Neural cell (in vitro differentiated cells): ENCODE data around the gene AP1S3.

Experiments used
- EP300 ChIP-seq: fragments of 450-650 bp; conservative IDR thresholded peaks from 2 replicates; pipeline ENCODE4 v1.6.1; 2014; ENCODE audit warnings: antibody characterized with exemption, mild to moderate bottlenecking, moderate library complexity; ENCODE audit not compliant: poor library complexity, severe bottlenecking
- EZH2 ChIP-seq: fragments of 200-600, 300-800 bp; shearing (Covaris generic), sonication (generic); IDR thresholded peaks from 2 replicates; pipeline ENCODE4 v1.6.1; 2014; ENCODE audit warnings: antibody characterized with exemption, low read length, borderline replicate concordance, mild to moderate bottlenecking; ENCODE audit not compliant: insufficient read depth, poor library complexity, severe bottlenecking
- MXI1 ChIP-seq: fragments of 450-650 bp; conservative IDR thresholded peaks from 2 replicates; pipeline ENCODE4 v1.6.1; 2014; ENCODE audit warnings: antibody characterized with exemption, mild to moderate bottlenecking; ENCODE audit not compliant: poor library complexity, severe bottlenecking
- POLR2AphosphoS5 ChIP-seq: IDR thresholded peaks from 2 replicates; pipeline ENCODE4 v1.6.1; 2012
- RAD21 ChIP-seq: fragments of 450-650 bp; conservative IDR thresholded peaks from 2 replicates; pipeline ENCODE4 v1.6.1; 2014; ENCODE audit warnings: antibody characterized with exemption, mild to moderate bottlenecking, moderate library complexity
- SMC3 ChIP-seq: fragments of 450-650 bp; conservative IDR thresholded peaks from 2 replicates; pipeline ENCODE4 v1.6.1; 2014; ENCODE audit warnings: antibody characterized with exemption, mild to moderate bottlenecking, moderate library complexity; ENCODE audit not compliant: poor library complexity
- TAF1 ChIP-seq: IDR thresholded peaks from 2 replicates; pipeline ENCODE4 v1.6.1; 2012; ENCODE audit warnings: low read depth
- TF ChIP-seq, protein P1 (sequence below): fragments of 450-650 bp; IDR thresholded peaks from 2 replicates; pipeline ENCODE4 v1.5.1; 2014; ENCODE audit warnings: antibody characterized with exemption, mild to moderate bottlenecking, moderate library complexity; ENCODE audit not compliant: poor library complexity, severe bottlenecking
- TF ChIP-seq, protein P2 (sequence below): IDR thresholded peaks from 2 replicates; pipeline ENCODE4 v1.6.1; 2012; ENCODE audit warnings: borderline replicate concordance

- TF ChIP-seq, protein P1, sequence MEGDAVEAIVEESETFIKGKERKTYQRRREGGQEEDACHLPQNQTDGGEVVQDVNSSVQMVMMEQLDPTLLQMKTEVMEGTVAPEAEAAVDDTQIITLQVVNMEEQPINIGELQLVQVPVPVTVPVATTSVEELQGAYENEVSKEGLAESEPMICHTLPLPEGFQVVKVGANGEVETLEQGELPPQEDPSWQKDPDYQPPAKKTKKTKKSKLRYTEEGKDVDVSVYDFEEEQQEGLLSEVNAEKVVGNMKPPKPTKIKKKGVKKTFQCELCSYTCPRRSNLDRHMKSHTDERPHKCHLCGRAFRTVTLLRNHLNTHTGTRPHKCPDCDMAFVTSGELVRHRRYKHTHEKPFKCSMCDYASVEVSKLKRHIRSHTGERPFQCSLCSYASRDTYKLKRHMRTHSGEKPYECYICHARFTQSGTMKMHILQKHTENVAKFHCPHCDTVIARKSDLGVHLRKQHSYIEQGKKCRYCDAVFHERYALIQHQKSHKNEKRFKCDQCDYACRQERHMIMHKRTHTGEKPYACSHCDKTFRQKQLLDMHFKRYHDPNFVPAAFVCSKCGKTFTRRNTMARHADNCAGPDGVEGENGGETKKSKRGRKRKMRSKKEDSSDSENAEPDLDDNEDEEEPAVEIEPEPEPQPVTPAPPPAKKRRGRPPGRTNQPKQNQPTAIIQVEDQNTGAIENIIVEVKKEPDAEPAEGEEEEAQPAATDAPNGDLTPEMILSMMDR = no peak
- TF ChIP-seq SMC3 (no peak), POLR2AphosphoS5 (no peak), MXI1 (no peak), EZH2 (no peak), EP300 (no peak), RAD21 (no peak), TAF1 (no peak)
- TF ChIP-seq, protein P2, sequence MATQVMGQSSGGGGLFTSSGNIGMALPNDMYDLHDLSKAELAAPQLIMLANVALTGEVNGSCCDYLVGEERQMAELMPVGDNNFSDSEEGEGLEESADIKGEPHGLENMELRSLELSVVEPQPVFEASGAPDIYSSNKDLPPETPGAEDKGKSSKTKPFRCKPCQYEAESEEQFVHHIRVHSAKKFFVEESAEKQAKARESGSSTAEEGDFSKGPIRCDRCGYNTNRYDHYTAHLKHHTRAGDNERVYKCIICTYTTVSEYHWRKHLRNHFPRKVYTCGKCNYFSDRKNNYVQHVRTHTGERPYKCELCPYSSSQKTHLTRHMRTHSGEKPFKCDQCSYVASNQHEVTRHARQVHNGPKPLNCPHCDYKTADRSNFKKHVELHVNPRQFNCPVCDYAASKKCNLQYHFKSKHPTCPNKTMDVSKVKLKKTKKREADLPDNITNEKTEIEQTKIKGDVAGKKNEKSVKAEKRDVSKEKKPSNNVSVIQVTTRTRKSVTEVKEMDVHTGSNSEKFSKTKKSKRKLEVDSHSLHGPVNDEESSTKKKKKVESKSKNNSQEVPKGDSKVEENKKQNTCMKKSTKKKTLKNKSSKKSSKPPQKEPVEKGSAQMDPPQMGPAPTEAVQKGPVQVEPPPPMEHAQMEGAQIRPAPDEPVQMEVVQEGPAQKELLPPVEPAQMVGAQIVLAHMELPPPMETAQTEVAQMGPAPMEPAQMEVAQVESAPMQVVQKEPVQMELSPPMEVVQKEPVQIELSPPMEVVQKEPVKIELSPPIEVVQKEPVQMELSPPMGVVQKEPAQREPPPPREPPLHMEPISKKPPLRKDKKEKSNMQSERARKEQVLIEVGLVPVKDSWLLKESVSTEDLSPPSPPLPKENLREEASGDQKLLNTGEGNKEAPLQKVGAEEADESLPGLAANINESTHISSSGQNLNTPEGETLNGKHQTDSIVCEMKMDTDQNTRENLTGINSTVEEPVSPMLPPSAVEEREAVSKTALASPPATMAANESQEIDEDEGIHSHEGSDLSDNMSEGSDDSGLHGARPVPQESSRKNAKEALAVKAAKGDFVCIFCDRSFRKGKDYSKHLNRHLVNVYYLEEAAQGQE = no peak
Measured at GRCh38 chr2:223841436-223842190, 4.2 kb upstream of the AP1S3 start.
